Measurements from ENCODE around the gene METTL8. TPM values are rescaled to one million over a fixed set of nuclear protein-coding genes. Genes with fewer than 3 reads are reported as not detected.
A peak's percentile ranks its signal among the peaks of the same experiment; 100 is the strongest.

Gene METTL8
- total and polyA plus RNA-seq, 2 of the 13 experiments (the other 11 are each of a cell fraction or from before 2014, with no cell fraction given): 18.6 to 68.2 TPM

DNA sequence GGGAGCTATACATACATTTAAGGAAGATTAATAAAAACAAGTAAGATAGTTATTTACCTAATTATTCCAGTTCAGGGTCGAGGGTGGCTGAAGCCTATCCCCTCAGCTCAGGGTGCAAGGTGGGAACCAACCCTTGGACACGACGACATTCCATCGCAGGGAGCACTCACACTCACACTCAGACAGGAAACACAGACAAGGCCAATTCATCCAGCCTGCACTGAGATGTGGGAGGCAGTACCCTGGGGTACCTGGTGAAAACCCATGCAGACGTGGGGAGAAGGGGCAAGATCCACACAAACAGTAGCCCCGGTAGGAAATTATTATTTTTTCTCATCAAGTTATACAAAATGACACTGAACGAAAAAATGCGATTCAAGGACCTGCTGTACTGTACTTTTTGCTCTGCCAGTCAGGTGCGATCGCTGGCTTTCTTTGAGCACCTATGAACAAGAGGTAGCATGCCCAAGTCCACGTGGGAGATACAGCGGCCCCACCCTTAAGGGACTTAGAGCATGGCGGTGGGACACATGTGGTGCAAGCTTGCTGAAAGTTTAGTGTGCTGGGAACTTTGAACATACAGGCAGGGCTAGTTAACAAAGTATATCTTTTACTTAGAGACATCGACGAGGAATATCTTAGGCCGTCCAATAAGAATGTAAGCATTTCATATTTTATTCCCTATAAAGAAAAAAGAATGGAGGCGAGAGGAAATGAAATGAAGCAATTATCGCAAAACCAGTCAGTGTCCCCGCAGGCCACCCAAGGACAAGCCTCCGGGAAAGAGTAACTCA is 624 bp downstream of the METTL8 start (continued):
- TF ChIP-seq AKNA (CRISPR knock-in tag; IDR thresholded peaks at IDR 0.05; ENCODE audit: borderline replicate concordance) (no peak), DZIP1 (CRISPR knock-in tag; IDR thresholded peaks at IDR 0.05) (no peak), ZBTB38 (CRISPR knock-in tag; IDR thresholded peaks at IDR 0.05) (peak; percentile 51; the same call in 1 of the 2 replicates), YEATS4 (CRISPR knock-in tag; IDR thresholded peaks at IDR 0.05; ENCODE audit: borderline replicate concordance) (peak; percentile 78), ZNF782 (CRISPR knock-in tag; IDR thresholded peaks at IDR 0.05; ENCODE audit: borderline replicate concordance) (0 out of 2 replicates have a peak, but pooled peaks have one; percentile 50), ZNF33A (CRISPR knock-in tag; IDR thresholded peaks at IDR 0.05; ENCODE audit: borderline replicate concordance) (no peak; the same call in 1 of the 2 replicates), ZNF512B (CRISPR knock-in tag; IDR thresholded peaks at IDR 0.05; ENCODE audit: borderline replicate concordance) (no peak), DRAP1 (CRISPR knock-in tag; IDR thresholded peaks at IDR 0.05) (no peak), ZNF839 (CRISPR knock-in tag; IDR thresholded peaks at IDR 0.05; ENCODE audit: borderline replicate concordance) (peak; percentile 70; the same call in 1 of the 2 replicates), NPAS2 (CRISPR knock-in tag; IDR thresholded peaks at IDR 0.05; ENCODE audit: borderline replicate concordance) (no peak), ZBTB8A (CRISPR knock-in tag; IDR thresholded peaks at IDR 0.05; ENCODE audit: borderline replicate concordance, low read depth) (no peak), ZNF12 (CRISPR knock-in tag; IDR thresholded peaks at IDR 0.05) (0 out of 2 replicates have a peak, but pooled peaks have one; percentile 8), HES4 (CRISPR knock-in tag; IDR thresholded peaks at IDR 0.05; ENCODE audit: borderline replicate concordance) (no peak), CHD4 (IDR thresholded peaks at IDR 0.05; ENCODE audit: borderline replicate concordance, low read length) (0 out of 2 replicates have a peak, but pooled peaks have one; percentile 38), U2AF2 (IDR thresholded peaks at IDR 0.05; ENCODE audit: low read depth, low read length) (no peak), ZNF44 (CRISPR knock-in tag; IDR thresholded peaks at IDR 0.05) (peak; percentile 87)

Data from HepG2 (cell line).